GM12891 (cell line): Measurements from ENCODE around the gene WDR87.

Experiments
- POLR2A ChIP-seq: IDR thresholded peaks from 2 replicates; pipeline ENCODE4 v1.6.1; 2011; ENCODE audit warnings: low read depth, low read length, control low read depth
- POLR2AphosphoS5 ChIP-seq: IDR thresholded peaks from 2 replicates; pipeline ENCODE4 v1.6.1; 2011; ENCODE audit warnings: low read depth, low read length, control low read depth
- POU2F2 ChIP-seq: IDR thresholded peaks from 2 replicates; pipeline ENCODE4 v1.6.1; 2011; ENCODE audit warnings: low read depth, mild to moderate bottlenecking, control low read depth, low read length, moderate library complexity
- SPI1 ChIP-seq: IDR thresholded peaks from 2 replicates; pipeline ENCODE4 v1.6.1; 2011; ENCODE audit warnings: low read depth, low read length, control low read depth
- TAF1 ChIP-seq: IDR thresholded peaks from 2 replicates; pipeline ENCODE4 v1.6.1; 2011; ENCODE audit warnings: low read depth, low read length, control low read depth

GRCh38 chr19:37936886-37937285, 30.5 kb upstream of the WDR87 start:
- no peak for TF ChIP-seq POU2F2
- no peak for TF ChIP-seq POLR2A
- TF ChIP-seq POLR2AphosphoS5, result no peak
- TF ChIP-seq TAF1, result no peak
- TF ChIP-seq SPI1, result no peak
